HG03457 (cell line): ENCODE results near the gene MTLN.
A peak's percentile ranks its signal among the peaks of the same experiment; 100 is the strongest.
"Not testable (repeated sequence)": the region's sequence is repeated elsewhere in the genome, so short reads cannot be mapped to it uniquely, and the experiment has no call there.

Source experiments
- ATAC-seq: cut with Tn5 transposase; IDR thresholded peaks from one replicate; pipeline ENCODE4 v1.9.1; 2021; ENCODE audit warnings: moderate number of reproducible peaks; ENCODE audit not compliant: unreplicated experiment

MTLN gene

DNA sequence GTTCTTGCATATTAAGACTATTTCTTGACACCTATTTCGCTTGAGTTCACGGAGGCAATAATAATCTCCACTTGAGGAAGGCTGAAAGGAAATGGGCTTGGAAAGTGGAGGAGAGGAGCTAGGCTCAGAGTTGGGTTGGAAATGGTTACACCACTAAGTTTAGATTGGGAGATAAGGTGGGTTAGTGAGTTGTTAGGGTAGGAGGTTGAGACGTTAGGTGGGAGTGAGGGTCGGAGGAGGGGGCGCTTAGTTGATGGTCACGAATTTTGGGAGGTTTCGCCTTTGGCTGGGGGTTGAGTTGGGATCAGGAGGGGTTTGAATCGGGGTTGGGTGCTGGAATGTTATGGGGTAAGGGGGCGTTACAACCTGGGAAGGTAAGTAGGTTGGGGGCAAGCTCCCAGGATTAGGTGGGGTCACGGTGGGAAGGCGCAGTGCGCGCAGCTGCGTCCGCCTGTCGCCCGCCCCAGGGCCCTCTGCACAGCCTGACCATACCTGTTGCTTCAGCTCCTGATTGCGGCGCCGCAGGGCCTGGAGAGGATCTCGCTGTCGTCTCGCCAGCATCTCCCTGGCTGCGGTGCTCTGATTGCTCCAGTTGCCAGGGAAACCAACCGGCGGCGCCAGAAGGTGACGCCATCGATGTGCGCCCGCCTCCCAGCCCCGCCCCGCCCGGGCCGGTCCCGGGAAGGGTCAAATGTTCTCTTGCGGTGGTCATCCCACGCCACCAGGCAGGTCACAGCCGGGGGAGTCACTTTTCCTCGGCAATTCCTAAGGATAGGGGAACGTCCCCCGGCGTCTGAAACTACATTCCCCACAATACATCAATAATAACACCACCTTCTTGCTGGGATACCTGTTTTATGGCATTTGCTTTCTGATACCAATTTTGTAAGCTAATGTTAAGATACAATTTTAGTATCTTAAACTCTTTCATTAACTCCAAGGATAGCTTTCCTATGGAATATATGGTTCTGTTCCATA lies 7.7 kb downstream of the MTLN start, which contains the start of gene NPHP1:
TSS of gene NPHP1 (minus strand) at position 606 of the 978 bp plus-strand sequence. CDS start at position 561, 45 bp downstream.
- ATAC-seq: peak; percentile 84

DNA sequence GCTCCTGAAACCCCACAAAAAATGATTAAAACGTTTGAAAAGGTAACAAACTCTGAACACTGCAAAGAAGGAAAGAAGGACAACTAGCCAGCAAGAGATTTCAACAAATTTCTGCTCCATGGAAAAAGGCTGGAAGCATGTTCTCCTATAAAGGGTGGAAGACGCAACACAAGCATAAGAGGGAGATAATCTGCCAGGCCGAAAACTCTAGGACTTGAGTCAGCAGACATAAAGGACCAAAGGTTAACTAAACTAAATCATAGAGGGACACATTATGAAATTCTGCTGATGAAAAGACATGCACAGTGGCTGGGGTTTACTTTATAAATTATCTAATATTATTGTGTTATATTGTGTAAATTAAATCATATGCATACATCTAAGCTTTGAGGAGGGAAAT lies 14.3 kb downstream of the MTLN start:
- no peak for ATAC-seq

DNA sequence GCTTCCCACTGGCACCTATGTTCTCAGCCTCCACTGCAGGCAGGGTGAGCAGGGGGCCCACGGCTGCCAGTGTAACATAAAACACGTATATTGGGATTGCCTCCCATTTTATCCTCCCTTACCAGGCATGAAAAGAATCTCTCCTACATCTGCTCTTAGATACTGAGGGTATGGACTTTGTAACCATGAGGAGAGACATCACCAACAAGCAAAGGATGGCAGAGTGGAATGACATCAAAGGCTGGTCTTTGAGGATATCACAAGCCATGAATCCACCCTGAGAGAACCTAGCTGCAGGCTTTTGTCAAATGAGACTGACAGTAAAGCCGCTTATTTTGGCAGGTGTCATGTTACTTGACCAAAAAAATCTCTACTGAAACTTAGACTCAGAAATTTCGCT lies 14.9 kb downstream of the MTLN start:
- ATAC-seq: no peak

GRCh38 chr2:110190169-110190568 lies 22.2 kb downstream of the MTLN start:
- not testable (repeated sequence) for ATAC-seq

GRCh38 chr2:110182449-110182848 lies 29.9 kb downstream of the MTLN start:
- no peak for ATAC-seq

DNA sequence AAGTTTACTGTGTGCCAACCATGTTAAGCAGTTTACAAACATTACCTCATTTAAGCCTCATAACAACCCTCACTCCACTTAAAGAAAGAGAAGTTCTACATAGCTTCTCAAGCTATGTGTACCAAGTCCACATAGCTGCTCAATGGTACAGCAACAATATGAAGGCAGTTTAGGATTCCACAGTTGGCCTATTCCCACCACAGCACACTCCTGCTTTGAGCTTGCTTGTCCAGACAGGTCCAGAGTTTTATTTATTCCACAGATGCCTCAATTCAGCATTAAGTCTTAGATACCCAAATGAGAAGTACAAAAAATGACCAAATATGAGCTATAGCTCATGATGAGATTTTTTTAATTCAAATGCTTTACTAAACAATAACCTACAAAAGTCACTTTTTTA lies 32.3 kb downstream of the MTLN start:
- ATAC-seq: no peak

DNA sequence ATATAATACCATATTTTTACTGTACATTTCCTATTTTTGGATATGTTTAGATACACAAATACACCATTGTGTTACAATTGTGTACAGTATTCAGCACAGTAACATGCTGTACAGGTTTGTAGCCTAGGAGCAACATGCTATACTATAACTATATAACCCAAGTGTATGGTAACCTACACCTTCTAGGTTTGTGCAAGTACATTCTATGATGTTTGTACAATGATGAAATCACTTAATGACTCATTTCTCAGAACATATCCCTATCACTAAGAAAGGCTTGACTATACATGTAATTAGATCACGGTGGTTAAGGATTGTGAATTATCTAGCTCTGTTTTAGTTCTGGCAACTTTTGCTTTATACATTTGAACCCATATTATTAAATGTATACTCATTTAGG lies 38.8 kb downstream of the MTLN start:
- ATAC-seq: no peak

- no peak for ATAC-seq
Observed at GRCh38 chr2:110172506-110172905, 39.8 kb downstream of the MTLN start.

GRCh38 chr2:110170102-110170501 lies 42.2 kb downstream of the MTLN start:
- ATAC-seq: no peak

DNA sequence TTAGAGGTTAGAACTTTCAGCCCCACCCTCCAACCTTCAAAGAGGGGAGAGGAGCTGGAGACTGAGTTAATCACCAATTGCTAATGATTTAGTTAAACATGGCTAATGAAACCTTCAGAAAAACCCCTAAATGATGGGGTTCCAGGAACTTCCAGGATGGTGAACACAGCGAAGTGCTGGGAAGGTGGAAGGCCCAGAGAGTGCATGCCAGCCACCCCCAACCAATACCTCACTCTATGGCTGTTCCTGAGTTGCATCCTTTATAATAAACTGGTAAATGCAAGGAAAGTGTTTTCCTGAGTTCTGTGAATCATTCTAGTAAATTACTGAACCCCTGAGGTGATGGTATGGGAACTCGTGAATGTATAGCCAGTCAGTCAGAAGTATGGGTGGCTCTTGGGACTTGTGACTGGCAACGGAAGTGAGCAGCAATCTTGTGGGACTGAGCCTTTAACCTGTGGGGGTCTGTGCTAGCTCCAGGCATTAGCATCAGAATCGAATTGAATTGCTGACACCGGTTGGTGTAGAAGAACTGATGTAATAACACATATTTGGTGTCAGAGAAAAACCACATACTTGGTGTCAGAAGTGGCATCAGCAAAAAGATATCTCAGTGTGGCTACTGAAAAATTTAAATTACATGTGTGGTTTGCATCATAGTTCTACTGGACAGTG lies 44.9 kb downstream of the MTLN start:
- ATAC-seq: no peak

DNA sequence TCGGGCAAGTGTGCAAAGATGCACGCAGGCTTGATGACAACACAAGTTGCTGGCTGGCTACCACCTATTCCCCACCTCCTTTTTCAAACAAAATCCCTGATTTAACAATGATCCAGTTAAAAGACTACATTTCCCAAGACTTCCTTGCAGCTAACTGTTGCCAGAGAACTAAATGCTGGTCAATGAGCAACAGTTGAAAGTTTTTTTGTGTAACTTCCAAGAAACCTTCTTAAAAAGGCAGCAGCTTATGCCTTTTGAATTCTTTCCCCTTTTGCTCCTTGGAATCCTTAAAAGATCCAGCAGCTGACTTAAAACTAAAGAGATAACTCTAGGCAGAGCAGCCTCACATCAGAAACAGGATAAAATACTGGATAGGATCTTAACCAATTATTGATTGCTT lies 46.1 kb downstream of the MTLN start:
- ATAC-seq: no peak
